Measurements from ENCODE around the gene PLA1A. TPM values are rescaled to one million over a fixed set of nuclear protein-coding genes. Genes with fewer than 3 reads are reported as not detected.

Gene PLA1A
- total and polyA plus RNA-seq, 2 donors (not counting 3 experiments of a cell fraction or from before 2014, with no cell fraction given), result 0.07 TPM; not detected in 1

GRCh38 chr3:119616056-119616455 is 18.4 kb downstream of the PLA1A start:
- no TSS peak for BruUV-seq (replicated peaks)
- no peaks in the 10 kb centered on the region for H3K9me1 ChIP-seq (replicated peaks; ENCODE audit: control insufficient read depth, extremely low read depth, insufficient read depth, low read length)
- ChIA-PET CTCF (no interaction called here), POLR2A (no interaction called here)
- intact Hi-C loops (cut with micrococcal nuclease), result no loop called here
- no peak overlapping the region for H3K4me3 ChIP-seq (replicated peaks in 1 of 3; ENCODE audit: insufficient read depth in 1 of 3, low read depth in 1 of 3, low read length in 3 of 3)
- H2AFZ ChIP-seq (ENCODE audit: low read depth, low read length), result no peak overlapping the region
- no peaks in the 10 kb centered on the region for H4K20me1 ChIP-seq (replicated peaks; ENCODE audit: control insufficient read depth, extremely low read depth, insufficient read depth, low read length)
- DNase-seq (ENCODE audit: low read depth, low spot score) (no peak), FAIRE-seq (no peak)
- dilution Hi-C loops (cut with MboI; ENCODE audit: extremely low pct_ligation_motif_present, low sequenced_read_pairs), result no loop called here
- H3K4me2 ChIP-seq (ENCODE audit: insufficient read depth, low read length), result no peak overlapping the region
- H3K27ac ChIP-seq (ENCODE audit: insufficient read depth, low read depth, low read length), result no peak overlapping the region
- H3K4me1 ChIP-seq (ENCODE audit: control insufficient read depth, extremely low read depth, insufficient read depth, low read length), result no peaks in the 10 kb centered on the region
- no peaks in the 10 kb centered on the region for H3K9me3 ChIP-seq (replicated peaks; ENCODE audit: control insufficient read depth, insufficient read depth, low read length)
- no peaks in the 10 kb centered on the region for H3K36me3 ChIP-seq (ENCODE audit: control insufficient read depth in 2 of 2, extremely low read depth in 1 of 2, insufficient read depth in 2 of 2, low read length in 2 of 2)
- H3K9ac ChIP-seq (replicated peaks; ENCODE audit: extremely low read depth, insufficient read depth, low read length), result no peak overlapping the region
- no peaks in the 10 kb centered on the region for H3K79me2 ChIP-seq (ENCODE audit: control insufficient read depth, insufficient read depth, low read length)
- TF ChIP-seq MYC (IDR thresholded peaks at IDR 0.05; ENCODE audit: low read depth, low read length), result no peak
- no peak for TF ChIP-seq JUN (IDR thresholded peaks at IDR 0.05; ENCODE audit: borderline replicate concordance, insufficient read depth, insufficient read length, low read depth)
- no peak for TF ChIP-seq MAX (IDR thresholded peaks at IDR 0.05; ENCODE audit: insufficient read depth, insufficient read length)
- TF ChIP-seq CTCF (IDR thresholded peaks at IDR 0.05; ENCODE audit: extremely low read depth in 1 of 2, insufficient read depth in 1 of 2, low read depth in 1 of 2, low read length in 2 of 2), result no peak
- no peak for TF ChIP-seq GATA2 (IDR thresholded peaks at IDR 0.05; ENCODE audit: insufficient read depth, insufficient read length, low read depth, low read length)
- no peak for TF ChIP-seq POLR2A (IDR thresholded peaks at IDR 0.05; ENCODE audit: low read depth, low read length)
- TF ChIP-seq POLR2AphosphoS5 (IDR thresholded peaks at IDR 0.05; ENCODE audit: insufficient read depth, low read depth, low read length), result no peak
- no peak for TF ChIP-seq FOS (IDR thresholded peaks at IDR 0.05; ENCODE audit: borderline replicate concordance, insufficient read depth, low read length)
- no peak for TF ChIP-seq EZH2 (IDR thresholded peaks at IDR 0.05; ENCODE audit: borderline replicate concordance, low read depth, low read length, severe bottlenecking)
- H3K27me3 ChIP-seq (ENCODE audit: control insufficient read depth in 2 of 2, insufficient read depth in 2 of 2, low read length in 2 of 2), result no peaks in the 10 kb centered on the region

All from endothelial cell of umbilical vein (primary cell).